HG02973 (cell line): Measurements from ENCODE around the gene COX4I2.
"Not testable (repeated sequence)": the region's sequence is repeated elsewhere in the genome, so short reads cannot be mapped to it uniquely, and the experiment has no call there.

Experiments used
- ATAC-seq: cut with Tn5 transposase; IDR thresholded peaks from one replicate; pipeline ENCODE4 v1.9.1; 2021; ENCODE audit warnings: moderate library complexity; ENCODE audit not compliant: unreplicated experiment

COX4I2 gene

GRCh38 chr20:31607640-31608250 lies 30.0 kb upstream of the COX4I2 start:
- no peak for ATAC-seq

- ATAC-seq: no peak
Measured at GRCh38 chr20:31608251-31608945, 29.3 kb upstream of the COX4I2 start.

GRCh38 chr20:31612271-31612640 lies 25.5 kb upstream of the COX4I2 start:
- not testable (repeated sequence) for ATAC-seq

- ATAC-seq: no peak
Measured at GRCh38 chr20:31615416-31615815, 22.3 kb upstream of the COX4I2 start.

- no peak for ATAC-seq
Measured at GRCh38 chr20:31617432-31618104, 20.1 kb upstream of the COX4I2 start.

GRCh38 chr20:31620246-31620645 lies 17.5 kb upstream of the COX4I2 start:
- no peak for ATAC-seq

- not testable (repeated sequence) for ATAC-seq
Measured at GRCh38 chr20:31623123-31623505, 14.6 kb upstream of the COX4I2 start.

GRCh38 chr20:31626534-31626933 lies 11.2 kb upstream of the COX4I2 start:
- ATAC-seq: not testable (repeated sequence)

- not testable (repeated sequence) for ATAC-seq
Measured at GRCh38 chr20:31628057-31628456, 9.7 kb upstream of the COX4I2 start.

GRCh38 chr20:31630187-31630790 lies 7.4 kb upstream of the COX4I2 start:
- ATAC-seq: no peak

- no peak for ATAC-seq
Measured at GRCh38 chr20:31632548-31633338, 5.0 kb upstream of the COX4I2 start.

- no peak for ATAC-seq
Measured at GRCh38 chr20:31633339-31633914, 4.3 kb upstream of the COX4I2 start.

GRCh38 chr20:31638317-31638716 lies 605 bp downstream of the COX4I2 start:
- ATAC-seq: no peak

GRCh38 chr20:31638816-31639215 lies 1.1 kb downstream of the COX4I2 start:
- ATAC-seq: no peak

GRCh38 chr20:31640259-31640658 lies 2.5 kb downstream of the COX4I2 start:
- no peak for ATAC-seq

- no peak for ATAC-seq
Measured at GRCh38 chr20:31641391-31641790, 3.7 kb downstream of the COX4I2 start.

GRCh38 chr20:31642837-31643236 lies 5.1 kb downstream of the COX4I2 start:
- no peak for ATAC-seq

GRCh38 chr20:31643522-31643921 lies 5.8 kb downstream of the COX4I2 start:
- no peak for ATAC-seq

- ATAC-seq: no peak
Measured at GRCh38 chr20:31644701-31645100, 7.0 kb downstream of the COX4I2 start.

- ATAC-seq: not testable (repeated sequence)
Measured at GRCh38 chr20:31648104-31648503, 10.4 kb downstream of the COX4I2 start.
